Activated CD8-positive, alpha-beta memory T cell treated with anti-CD3 and anti-CD28 coated beads, Interleukin-2, amount 50 U/mL, for 24 hours (primary cell): ENCODE measurements around the gene ASXL2.
"Not testable (repeated sequence)": the region's sequence is repeated elsewhere in the genome, so short reads cannot be mapped to it uniquely, and the experiment has no call there.

Source experiments
- DNase-seq: peaks from one replicate; pipeline ENCODE4 v3.0.0-alpha.2; 2020; ENCODE audit errors: extremely low read depth

The ASXL2 gene

DNA sequence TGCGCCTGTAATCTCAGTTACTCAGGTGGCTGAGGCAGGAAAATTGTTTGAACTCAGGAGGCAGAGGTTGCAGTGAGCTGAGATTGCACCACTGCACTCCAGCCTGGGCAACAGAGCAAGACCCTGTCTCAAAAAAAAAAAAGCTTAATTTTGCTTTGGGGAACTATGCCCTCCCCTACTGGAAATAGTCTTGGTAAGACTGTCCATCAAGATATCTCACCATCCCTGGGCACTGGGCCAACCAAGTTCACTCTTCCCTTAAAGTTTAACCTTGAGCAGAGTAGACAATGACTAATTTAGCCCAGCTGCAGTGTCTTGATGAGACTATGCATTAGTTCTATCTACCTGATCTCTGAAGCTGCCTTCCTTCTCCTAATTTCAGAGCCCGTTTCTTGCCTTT, 44.7 kb downstream of the ASXL2 start:
- DNase-seq: no peak

- DNase-seq: no peak
These were observed 45.4 kb downstream of the ASXL2 start for GRCh38 chr2:25832897-25833296.

DNA sequence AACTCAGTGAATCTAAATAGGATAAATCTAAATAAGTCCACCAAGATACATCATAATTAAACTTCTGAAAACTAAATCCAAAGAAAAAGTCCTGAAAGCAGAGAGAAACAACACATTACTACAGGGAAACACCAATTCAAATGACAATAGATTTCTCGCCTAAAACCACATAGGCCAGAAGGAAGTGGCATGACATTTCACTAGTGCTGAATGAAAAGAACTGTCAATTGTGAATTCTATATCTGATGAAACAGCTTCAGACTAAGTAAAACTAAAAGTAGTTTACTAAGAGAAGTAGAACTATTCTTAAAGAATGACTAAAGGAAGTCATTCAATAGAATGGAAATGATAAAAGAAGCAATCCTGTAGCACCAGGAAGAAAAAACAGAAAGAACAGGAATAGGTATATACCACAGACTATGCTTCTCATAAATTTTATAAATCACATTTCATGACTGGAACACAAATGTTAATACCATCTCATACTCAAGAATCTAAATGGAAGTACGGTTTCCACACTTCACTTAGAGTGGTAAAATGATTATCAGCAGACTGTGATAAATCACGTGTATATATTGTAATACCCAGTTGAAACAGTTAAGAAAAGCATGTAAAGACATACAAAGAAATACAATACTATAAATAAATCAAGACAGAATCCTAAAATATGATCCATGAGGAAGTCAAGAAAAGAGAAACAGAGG, 46.4 kb downstream of the ASXL2 start:
- no peak for DNase-seq

DNA sequence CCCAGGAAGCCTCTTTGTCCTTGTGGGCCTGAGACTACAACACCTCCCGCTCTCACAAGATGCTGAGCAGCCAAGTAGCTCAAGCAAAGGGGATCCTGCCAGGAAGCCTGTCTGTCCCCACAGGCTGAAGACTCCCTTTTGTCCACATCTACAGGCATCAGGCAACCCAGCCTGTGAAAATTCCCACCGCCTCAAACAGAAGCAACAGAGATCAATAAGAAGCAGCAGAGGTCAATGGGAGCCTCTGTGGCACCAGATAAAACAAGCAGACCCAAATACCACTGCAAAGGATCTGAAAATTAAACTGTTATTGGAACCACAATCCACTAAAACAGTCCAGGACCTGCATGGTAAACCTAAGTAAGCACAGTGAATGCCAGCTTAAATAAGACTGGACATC, 48.5 kb downstream of the ASXL2 start:
- DNase-seq: no peak

- no peak for DNase-seq
These were observed 48.9 kb downstream of the ASXL2 start for GRCh38 chr2:25829377-25829704.

DNA sequence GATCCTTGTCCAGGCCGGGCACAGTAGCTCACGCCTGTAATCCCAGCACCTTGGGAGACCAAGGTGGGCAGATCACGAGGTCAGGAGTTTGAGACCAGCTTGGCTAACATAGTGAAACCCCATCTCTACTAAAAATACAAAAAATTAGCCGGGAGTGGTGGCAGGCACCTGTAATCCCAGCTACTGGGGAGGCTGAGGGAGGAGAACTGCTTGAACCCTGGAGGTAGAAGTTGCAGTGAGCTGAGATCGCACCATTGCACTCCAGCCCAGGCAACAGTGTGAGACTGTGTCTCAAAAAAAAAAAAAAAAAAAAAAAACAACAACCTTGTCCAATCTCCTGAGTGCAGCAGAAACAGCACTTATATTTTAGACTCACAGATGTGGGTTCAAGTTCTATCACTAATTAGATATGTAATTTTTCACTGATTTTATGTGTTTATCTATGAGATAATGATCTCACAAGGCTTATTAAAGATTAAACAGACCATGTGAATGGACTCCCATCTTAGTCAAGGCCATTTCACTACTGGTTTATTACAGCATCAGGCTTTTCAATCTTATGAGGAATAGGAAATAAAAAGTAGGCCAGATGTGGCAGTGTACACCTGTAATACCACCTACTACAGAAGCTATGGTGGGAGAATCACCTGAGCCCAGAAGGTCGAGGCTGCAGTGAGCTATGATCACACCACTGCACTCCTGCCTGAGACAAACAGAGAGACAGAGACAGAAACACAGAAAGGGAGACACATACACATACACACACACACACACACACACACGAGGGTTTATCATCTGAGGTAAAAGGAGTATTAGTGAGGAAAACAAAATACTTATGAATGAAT, 49.5 kb downstream of the ASXL2 start:
- not testable (repeated sequence) for DNase-seq

DNA sequence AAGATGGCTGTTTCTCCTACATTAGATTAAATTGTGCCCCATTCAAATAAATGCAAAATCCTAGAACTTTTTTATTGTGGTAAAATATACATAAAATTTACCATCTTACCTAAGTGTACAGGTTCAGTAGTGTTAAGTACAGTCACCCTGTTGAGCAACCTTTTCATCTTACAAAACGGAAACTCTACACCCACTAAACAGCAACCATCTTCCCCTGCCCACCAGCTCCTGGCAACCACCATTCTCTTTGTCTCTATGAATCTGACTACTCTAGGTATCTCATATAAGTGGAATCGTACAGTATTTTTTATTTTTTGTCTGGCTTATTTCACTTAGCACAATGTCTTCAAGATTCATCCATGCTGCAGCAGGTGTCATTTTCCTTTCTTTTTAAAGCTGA, 53.0 kb downstream of the ASXL2 start:
- DNase-seq: no peak

DNA sequence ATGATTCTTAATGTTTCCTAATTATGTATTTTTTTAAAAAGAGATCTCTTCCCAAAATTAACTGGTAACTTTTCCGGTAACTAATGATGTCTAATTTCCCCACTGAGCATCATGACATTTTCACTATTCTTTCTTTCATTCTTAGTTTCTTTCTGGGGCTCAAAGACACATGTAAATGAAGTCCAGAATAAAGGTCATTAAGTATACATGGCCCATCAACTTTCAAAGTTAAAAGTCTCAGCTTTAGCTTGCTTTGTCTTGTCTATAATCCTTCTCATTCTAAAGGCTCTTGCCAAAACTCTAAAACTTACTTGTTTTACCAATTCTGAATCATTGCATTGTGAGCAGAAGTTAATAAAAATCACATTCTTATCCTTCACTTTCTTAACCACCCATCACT, 53.6 kb downstream of the ASXL2 start:
- DNase-seq: no peak

GRCh38 chr2:25824216-25824615, 54.1 kb downstream of the ASXL2 start:
- DNase-seq: no peak

DNA sequence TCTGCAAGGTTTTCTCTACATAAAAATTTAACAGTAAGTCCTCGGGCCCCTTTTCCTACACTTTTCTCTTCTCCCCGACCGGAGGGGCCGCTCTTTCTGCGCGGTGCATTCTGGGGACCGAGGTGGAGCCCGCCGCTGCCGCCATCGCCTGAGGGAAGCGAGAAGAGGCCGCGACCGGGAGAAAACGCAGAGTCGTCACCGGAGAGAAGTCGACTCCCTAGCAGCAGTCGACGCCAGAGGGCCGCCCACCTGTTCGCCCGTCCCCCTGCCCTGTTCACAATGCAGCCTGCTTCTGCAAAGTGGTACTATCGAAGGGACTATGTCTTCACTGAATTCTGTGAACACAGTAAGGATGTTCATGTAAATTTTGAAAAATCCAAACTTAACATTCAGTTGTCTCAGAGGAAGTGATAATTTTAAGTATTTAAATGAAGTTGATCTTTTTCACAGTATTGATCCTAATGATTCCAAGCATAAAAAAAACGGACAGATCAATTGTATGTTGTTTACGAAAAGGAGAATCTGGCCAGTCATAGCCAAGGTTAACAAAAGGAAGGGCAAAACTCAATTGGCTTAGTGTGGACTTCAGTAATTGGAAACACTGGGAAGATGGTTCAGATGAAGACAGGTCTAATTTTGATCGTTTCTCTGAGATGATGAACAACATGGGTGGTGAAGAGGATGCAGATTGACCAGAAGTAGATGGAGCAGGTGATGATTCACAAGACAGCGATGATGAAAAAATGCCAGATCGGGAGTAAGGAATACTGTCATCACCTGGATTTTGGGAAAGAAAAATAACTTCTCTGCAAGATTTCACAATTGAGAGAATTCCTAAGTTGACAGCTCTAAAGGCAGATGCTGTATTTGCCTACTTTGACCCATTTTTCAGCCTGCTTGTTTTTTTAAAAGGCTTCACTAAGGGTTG, 55.8 kb downstream of the ASXL2 start:
- DNase-seq: no peak

DNA sequence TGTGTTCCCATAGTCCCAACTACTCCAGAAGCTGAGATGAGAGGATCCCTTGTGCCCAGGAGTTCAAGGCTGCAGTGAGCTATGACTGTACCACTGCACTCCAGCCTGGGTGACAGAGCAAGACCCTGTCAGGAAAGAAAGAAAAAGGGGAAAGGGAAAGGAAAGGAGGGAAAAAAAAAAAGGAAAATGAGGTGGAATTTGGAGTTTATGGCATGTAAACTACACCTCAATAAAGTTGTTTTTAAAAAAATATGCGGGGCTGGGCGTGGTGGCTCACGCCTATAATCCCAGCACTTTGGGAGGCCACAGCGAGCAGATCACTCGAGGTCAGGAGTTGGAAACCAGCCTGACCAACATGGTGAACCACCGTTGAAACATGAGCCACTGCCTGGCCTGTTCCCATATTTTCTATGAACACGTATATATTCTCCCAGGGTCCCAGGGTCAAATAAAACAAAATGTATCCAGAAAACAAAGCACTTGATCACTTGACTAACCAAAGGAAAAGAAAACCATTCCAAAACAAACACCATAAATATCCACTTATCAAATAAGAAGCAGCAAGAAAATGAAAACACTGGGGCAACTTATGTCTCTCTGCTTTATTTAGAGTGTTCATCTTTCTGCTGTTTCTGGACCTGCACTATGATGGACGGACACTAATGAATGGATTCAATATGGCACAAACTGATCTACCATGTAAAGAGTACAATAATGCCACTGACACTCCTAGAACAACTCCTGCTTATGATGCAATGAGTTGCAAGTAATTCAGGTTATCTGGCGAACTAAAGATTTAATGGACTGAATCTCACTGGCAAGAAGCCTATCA, 56.8 kb downstream of the ASXL2 start:
- no peak for DNase-seq

DNA sequence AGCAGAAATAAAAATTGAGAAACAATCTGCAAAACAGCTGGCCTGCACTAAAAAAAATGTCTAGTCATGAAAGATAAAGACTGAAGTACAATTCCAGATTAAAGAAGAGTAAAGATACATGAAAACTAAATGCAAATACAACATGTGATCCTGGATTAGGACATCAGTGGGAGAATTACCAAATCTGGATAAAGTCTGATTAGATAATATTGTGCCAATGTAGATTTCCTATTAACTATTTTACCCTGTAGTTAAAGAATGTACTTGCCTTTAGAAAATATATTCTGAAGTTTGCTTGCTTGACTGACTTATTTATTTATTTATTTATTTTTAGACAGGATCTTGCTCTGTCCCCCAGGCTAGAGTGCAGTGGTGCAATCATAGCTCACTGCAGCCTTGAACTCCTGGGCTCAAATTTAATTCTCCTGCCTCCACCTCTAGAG, 58.7 kb downstream of the ASXL2 start:
- DNase-seq: no peak

DNA sequence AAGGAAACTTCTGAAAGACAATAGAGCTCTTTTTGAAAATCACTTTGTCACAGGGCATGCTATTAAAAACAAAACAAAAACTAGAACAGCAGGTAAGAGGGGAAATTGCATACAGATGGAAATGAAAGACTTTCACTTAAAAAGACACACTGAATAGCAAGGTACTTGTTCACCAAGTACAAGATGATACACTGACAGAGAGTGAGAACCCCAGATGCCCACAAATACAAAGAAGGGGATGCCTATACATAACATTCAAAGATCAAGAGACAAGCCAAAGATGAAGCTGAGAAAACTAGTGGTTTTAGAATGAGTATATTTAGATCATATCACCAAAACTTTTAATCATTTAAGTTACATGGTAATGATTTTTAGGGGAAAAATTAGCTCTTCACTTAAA, 60.7 kb downstream of the ASXL2 start:
- DNase-seq: no peak

DNA sequence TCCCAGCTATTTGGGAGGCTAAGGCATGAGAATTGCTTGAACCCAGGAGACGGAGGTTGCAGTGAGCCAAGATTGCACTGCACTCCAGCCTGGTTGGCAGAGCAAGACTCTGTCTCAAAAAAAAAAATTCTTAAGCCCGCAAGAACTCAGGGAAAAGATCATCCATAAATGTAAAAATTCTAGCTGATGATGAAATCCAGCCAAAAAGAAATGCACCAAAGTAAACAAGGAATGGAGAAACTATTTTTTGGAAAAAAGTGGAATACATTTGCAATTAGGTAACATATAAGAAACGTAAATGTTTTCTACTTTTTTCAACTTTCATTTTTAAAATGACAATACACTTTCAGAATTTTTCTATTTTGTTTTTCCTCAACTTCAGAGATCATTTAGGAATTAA, 61.3 kb downstream of the ASXL2 start:
- no peak for DNase-seq

DNA sequence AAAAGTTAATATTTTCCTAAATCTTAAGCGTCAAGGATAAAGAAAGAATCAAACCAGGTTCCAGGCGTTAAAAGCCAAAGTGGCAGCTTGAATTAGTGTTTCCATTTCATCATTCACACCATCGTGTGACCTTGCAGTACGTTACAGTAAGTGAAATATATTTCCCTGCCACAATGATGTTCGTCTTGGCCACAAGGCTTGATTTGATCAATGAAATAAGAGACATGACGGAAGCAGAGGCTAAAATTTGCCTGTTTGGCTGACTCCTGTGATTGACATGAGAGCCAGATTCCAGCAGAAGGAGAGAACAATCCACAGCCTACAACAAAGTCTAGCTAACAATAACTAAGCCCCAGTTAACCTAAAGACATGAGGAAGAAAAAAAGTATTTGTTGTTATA, 62.0 kb downstream of the ASXL2 start:
- DNase-seq: no peak

DNA sequence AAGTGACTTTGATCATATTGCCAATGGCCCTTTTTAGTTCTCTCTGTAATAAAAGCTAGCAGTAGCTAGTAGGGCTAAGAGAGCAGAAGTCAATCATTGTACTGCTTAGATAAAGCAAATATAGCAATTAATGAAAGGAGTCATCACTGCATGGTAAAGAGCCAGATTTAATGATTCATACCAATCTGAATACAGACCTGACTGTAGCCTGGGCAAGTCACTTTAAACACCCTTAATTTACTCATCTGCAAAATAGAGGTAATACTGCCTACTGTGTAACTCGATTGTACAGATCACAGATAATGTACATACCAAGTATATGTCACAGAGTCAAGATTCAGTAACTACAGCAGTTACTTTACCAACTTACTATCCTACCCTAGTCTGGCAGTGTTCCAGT, 63.6 kb downstream of the ASXL2 start:
- DNase-seq: no peak

- no peak for DNase-seq
These were observed 67.9 kb downstream of the ASXL2 start for GRCh38 chr2:25810428-25810827.

DNA sequence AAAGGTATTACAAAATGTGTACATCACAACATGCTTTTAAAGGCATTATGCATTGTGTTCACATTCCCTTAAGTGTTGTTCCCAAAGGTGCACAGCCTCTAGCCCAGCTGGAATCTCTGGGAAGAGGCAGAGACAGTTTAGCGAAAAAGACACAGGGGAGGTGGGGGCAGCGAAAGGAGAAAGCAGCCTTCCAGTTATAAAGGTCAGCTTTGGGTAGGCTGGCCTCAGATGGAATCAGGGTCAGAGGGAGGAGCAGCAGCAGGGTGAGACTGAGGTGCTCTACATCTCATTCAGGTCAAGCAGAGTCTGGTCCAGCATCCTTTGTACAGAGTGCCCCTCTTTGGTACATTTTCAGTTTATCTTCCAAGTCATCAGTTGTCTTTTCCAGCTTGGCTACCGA, 68.6 kb downstream of the ASXL2 start:
- DNase-seq: no peak

GRCh38 chr2:25808006-25808383, 70.3 kb downstream of the ASXL2 start:
- DNase-seq: no peak

DNA sequence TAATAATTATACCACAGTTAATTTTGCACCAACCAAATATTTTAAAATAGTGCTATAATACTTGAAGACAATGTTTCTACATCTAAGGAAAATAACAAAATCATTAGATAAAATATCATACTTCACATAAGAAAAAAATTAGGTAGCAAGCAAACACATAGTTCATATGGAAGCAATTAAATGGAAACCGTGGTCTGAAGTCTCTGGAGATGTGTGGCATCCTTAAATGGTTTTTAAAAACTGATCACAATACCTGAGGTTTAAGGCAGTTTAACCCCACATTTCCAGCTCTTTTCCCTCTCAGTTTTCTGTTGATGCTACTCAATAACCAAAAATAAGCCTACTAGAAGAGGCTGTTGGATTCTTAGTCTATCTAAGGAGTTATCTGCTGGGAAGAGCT, 71.3 kb downstream of the ASXL2 start:
- no peak for DNase-seq

GRCh38 chr2:25805987-25806386, 72.3 kb downstream of the ASXL2 start:
- DNase-seq: no peak

DNA sequence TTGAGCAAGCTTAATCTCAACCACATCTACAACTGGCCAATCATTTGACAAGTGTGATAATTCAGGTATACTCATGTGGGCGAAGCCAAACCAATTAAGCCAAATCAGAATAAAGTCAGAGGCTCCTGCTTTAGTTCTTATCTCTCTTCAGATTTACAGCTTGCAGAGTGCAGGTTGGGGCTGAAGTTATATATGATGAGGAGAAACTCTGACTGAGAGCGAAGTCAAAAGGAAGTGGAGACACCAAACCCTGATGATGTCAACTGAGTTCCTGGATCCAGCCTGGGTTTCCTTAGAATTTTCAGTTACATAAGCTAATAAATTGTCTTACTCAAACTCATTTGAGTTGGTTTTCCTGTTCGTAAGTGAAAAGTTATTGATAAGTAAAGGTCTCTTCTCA, 73.9 kb downstream of the ASXL2 start:
- DNase-seq: no peak
